ENCODE results near the gene SNX30.

The SNX30 gene

DNA sequence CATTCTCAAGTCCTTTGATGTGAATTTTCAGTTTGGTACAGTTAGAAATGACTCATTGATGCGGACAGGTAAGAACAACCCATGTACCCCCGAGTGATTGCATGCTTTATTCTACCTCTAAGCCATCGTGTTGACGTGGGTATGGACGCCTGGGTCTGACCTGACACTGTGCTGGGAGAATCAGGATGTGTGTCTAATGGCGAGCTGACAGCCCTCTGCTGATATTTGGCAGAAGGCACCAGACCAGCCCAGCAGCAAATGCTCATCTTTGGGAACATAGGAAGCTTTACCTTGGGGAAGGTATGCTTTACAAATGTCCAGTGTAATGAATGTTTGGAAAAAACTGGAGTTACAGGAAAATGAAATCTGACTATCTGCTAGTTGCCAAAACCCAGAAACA is 120.0 kb downstream of the SNX30 start:
- Histone ChIP-seq H3K27ac (ENCODE audit: low read depth, low read length) (no peak overlapping the region), H3K4me1 (ENCODE audit: control insufficient read depth, insufficient read depth, low read length) (0 out of 2 replicates have a peak, but pooled peaks cover 3% of the 10 kb centered on the region), H3K9ac (ENCODE audit: low read depth, low read length) (no peak overlapping the region), H3K9me3 (ENCODE audit: control insufficient read depth, insufficient read depth, low read length) (no peaks in the 10 kb centered on the region), H3K4me3 (ENCODE audit: low read depth, low read length) (no peak overlapping the region), H3K36me3 (ENCODE audit: control insufficient read depth, insufficient read depth, low read length) (peaks cover 14% of the 10 kb centered on the region; the same call in 1 of the 2 replicates), H3K27me3 (ENCODE audit: control insufficient read depth, insufficient read depth, low read length) (no peaks in the 10 kb centered on the region)

GRCh38 chr9:112872019-112872418 is 121.5 kb downstream of the SNX30 start:
- no peaks in the 10 kb centered on the region for H3K27me3 ChIP-seq (ENCODE audit: control insufficient read depth, insufficient read depth, low read length)
- no peak overlapping the region for H3K9ac ChIP-seq (ENCODE audit: low read depth, low read length)
- 0 out of 2 replicates have a peak, but pooled peaks cover 3% of the 10 kb centered on the region for H3K4me1 ChIP-seq (ENCODE audit: control insufficient read depth, insufficient read depth, low read length)
- no peak overlapping the region for H3K4me3 ChIP-seq (ENCODE audit: low read depth, low read length)
- H3K9me3 ChIP-seq (ENCODE audit: control insufficient read depth, insufficient read depth, low read length), result no peaks in the 10 kb centered on the region
- no peak overlapping the region for H3K27ac ChIP-seq (ENCODE audit: low read depth, low read length)
- H3K36me3 ChIP-seq (ENCODE audit: control insufficient read depth, insufficient read depth, low read length), result peaks cover 14% of the 10 kb centered on the region; the same call in 1 of the 2 replicates

- no peaks in the 10 kb centered on the region for H3K9me3 ChIP-seq (ENCODE audit: control insufficient read depth, insufficient read depth, low read length)
- H3K27ac ChIP-seq (ENCODE audit: low read depth, low read length), result no peak overlapping the region
- no peak overlapping the region for H3K4me3 ChIP-seq (ENCODE audit: low read depth, low read length)
- 0 out of 2 replicates have a peak, but pooled peaks cover 3% of the 10 kb centered on the region for H3K4me1 ChIP-seq (ENCODE audit: control insufficient read depth, insufficient read depth, low read length)
- no peak overlapping the region for H3K9ac ChIP-seq (ENCODE audit: low read depth, low read length)
- H3K27me3 ChIP-seq (ENCODE audit: control insufficient read depth, insufficient read depth, low read length), result no peaks in the 10 kb centered on the region
- peaks cover 6% of the 10 kb centered on the region; the same call in 1 of the 2 replicates for H3K36me3 ChIP-seq (ENCODE audit: control insufficient read depth, insufficient read depth, low read length)
Measured at GRCh38 chr9:112873773-112874405, 123.3 kb downstream of the SNX30 start.

GRCh38 chr9:112878752-112879151 is 128.2 kb downstream of the SNX30 start:
- Histone ChIP-seq H3K4me3 (ENCODE audit: low read depth, low read length) (no peak overlapping the region), H3K36me3 (ENCODE audit: control insufficient read depth, insufficient read depth, low read length) (no peaks in the 10 kb centered on the region), H3K9ac (ENCODE audit: low read depth, low read length) (no peak overlapping the region), H3K4me1 (ENCODE audit: control insufficient read depth, insufficient read depth, low read length) (no peaks in the 10 kb centered on the region; the same call in 1 of the 2 replicates), H3K9me3 (ENCODE audit: control insufficient read depth, insufficient read depth, low read length) (no peaks in the 10 kb centered on the region), H3K27ac (ENCODE audit: low read depth, low read length) (no peak overlapping the region), H3K27me3 (ENCODE audit: control insufficient read depth, insufficient read depth, low read length) (no peaks in the 10 kb centered on the region)

- H3K36me3 ChIP-seq (ENCODE audit: control insufficient read depth, insufficient read depth, low read length), result no peaks in the 10 kb centered on the region
- no peaks in the 10 kb centered on the region for H3K9me3 ChIP-seq (ENCODE audit: control insufficient read depth, insufficient read depth, low read length)
- H3K4me3 ChIP-seq (ENCODE audit: low read depth, low read length), result no peak overlapping the region
- H3K4me1 ChIP-seq (ENCODE audit: control insufficient read depth, insufficient read depth, low read length), result peaks cover 5% of the 10 kb centered on the region; the same call in 1 of the 2 replicates
- H3K27ac ChIP-seq (ENCODE audit: low read depth, low read length), result no peak overlapping the region
- H3K9ac ChIP-seq (ENCODE audit: low read depth, low read length), result no peak overlapping the region
- no peaks in the 10 kb centered on the region for H3K27me3 ChIP-seq (ENCODE audit: control insufficient read depth, insufficient read depth, low read length)
Measured at GRCh38 chr9:112880650-112881049, 130.1 kb downstream of the SNX30 start.

GRCh38 chr9:112881331-112881730 is 130.8 kb downstream of the SNX30 start:
- Histone ChIP-seq H3K4me1 (ENCODE audit: control insufficient read depth, insufficient read depth, low read length) (peaks cover 5% of the 10 kb centered on the region; the same call in 1 of the 2 replicates), H3K9ac (ENCODE audit: low read depth, low read length) (no peak overlapping the region), H3K27me3 (ENCODE audit: control insufficient read depth, insufficient read depth, low read length) (no peaks in the 10 kb centered on the region), H3K9me3 (ENCODE audit: control insufficient read depth, insufficient read depth, low read length) (no peaks in the 10 kb centered on the region), H3K27ac (ENCODE audit: low read depth, low read length) (no peak overlapping the region), H3K4me3 (ENCODE audit: low read depth, low read length) (no peak overlapping the region), H3K36me3 (ENCODE audit: control insufficient read depth, insufficient read depth, low read length) (no peaks in the 10 kb centered on the region)

- Histone ChIP-seq H3K9ac (ENCODE audit: low read depth, low read length) (no peak overlapping the region), H3K27me3 (ENCODE audit: control insufficient read depth, insufficient read depth, low read length) (peaks cover 2% of the 10 kb centered on the region)
Measured at GRCh38 chr9:112884101-112884500, 133.5 kb downstream of the SNX30 start.

GRCh38 chr9:112884721-112885120 is 134.2 kb downstream of the SNX30 start:
- H3K27me3 ChIP-seq (ENCODE audit: control insufficient read depth, insufficient read depth, low read length), result peaks cover 9% of the 10 kb centered on the region
- H3K27ac ChIP-seq (ENCODE audit: low read depth, low read length), result no peak overlapping the region
- H3K4me3 ChIP-seq (ENCODE audit: low read depth, low read length), result no peak overlapping the region
- peaks cover 5% of the 10 kb centered on the region; the same call in 1 of the 2 replicates for H3K4me1 ChIP-seq (ENCODE audit: control insufficient read depth, insufficient read depth, low read length)
- no peaks in the 10 kb centered on the region for H3K36me3 ChIP-seq (ENCODE audit: control insufficient read depth, insufficient read depth, low read length)
- no peak overlapping the region for H3K9ac ChIP-seq (ENCODE audit: low read depth, low read length)
- no peaks in the 10 kb centered on the region for H3K9me3 ChIP-seq (ENCODE audit: control insufficient read depth, insufficient read depth, low read length)

More at GRCh38 chr9:112884101-112884500, 133.5 kb downstream of the SNX30 start:
- Histone ChIP-seq H3K27ac (ENCODE audit: low read depth, low read length) (no peak overlapping the region), H3K4me3 (ENCODE audit: low read depth, low read length) (no peak overlapping the region), H3K9me3 (ENCODE audit: control insufficient read depth, insufficient read depth, low read length) (no peaks in the 10 kb centered on the region), H3K36me3 (ENCODE audit: control insufficient read depth, insufficient read depth, low read length) (no peaks in the 10 kb centered on the region), H3K4me1 (ENCODE audit: control insufficient read depth, insufficient read depth, low read length) (peaks cover 5% of the 10 kb centered on the region; the same call in 1 of the 2 replicates)

- Histone ChIP-seq H3K27ac (ENCODE audit: low read depth, low read length) (no peak overlapping the region), H3K27me3 (ENCODE audit: control insufficient read depth, insufficient read depth, low read length) (peaks cover 15% of the 10 kb centered on the region), H3K4me1 (ENCODE audit: control insufficient read depth, insufficient read depth, low read length) (peaks cover 5% of the 10 kb centered on the region; the same call in 1 of the 2 replicates), H3K4me3 (ENCODE audit: low read depth, low read length) (no peak overlapping the region), H3K36me3 (ENCODE audit: control insufficient read depth, insufficient read depth, low read length) (no peaks in the 10 kb centered on the region), H3K9me3 (ENCODE audit: control insufficient read depth, insufficient read depth, low read length) (no peaks in the 10 kb centered on the region), H3K9ac (ENCODE audit: low read depth, low read length) (no peak overlapping the region)
Measured at GRCh38 chr9:112885324-112885723, 134.8 kb downstream of the SNX30 start.

- Histone ChIP-seq H3K36me3 (ENCODE audit: control insufficient read depth, insufficient read depth, low read length) (no peaks in the 10 kb centered on the region), H3K27ac (ENCODE audit: low read depth, low read length) (no peak overlapping the region), H3K27me3 (ENCODE audit: control insufficient read depth, insufficient read depth, low read length) (peaks cover 25% of the 10 kb centered on the region), H3K9ac (ENCODE audit: low read depth, low read length) (no peak overlapping the region), H3K4me3 (ENCODE audit: low read depth, low read length) (no peak overlapping the region), H3K4me1 (ENCODE audit: control insufficient read depth, insufficient read depth, low read length) (peaks cover 5% of the 10 kb centered on the region; the same call in 1 of the 2 replicates), H3K9me3 (ENCODE audit: control insufficient read depth, insufficient read depth, low read length) (no peaks in the 10 kb centered on the region)
Measured at GRCh38 chr9:112886351-112886750, 135.8 kb downstream of the SNX30 start.

DNA sequence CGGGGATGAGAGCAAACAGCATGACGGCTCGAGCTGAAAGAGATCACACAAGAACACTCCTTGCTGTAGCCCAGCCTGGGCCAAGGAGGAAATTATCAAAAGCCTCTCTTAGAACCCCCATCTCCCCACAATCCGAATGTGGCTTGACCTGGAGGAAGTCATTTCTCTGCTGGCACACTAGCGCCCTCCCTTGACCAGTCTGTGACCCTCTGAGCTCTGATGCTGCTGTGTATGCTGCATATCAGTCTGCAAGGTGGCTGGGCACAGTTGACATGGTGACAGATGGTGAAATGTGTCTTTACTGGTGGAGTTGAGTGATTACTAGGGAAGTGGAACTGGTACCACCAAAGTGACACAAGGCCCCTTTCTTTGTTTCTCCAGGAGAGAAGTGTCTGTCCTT is 136.8 kb downstream of the SNX30 start:
- Histone ChIP-seq H3K27ac (ENCODE audit: low read depth, low read length) (no peak overlapping the region), H3K27me3 (ENCODE audit: control insufficient read depth, insufficient read depth, low read length) (peaks cover 34% of the 10 kb centered on the region), H3K4me1 (ENCODE audit: control insufficient read depth, insufficient read depth, low read length) (peaks cover 5% of the 10 kb centered on the region; the same call in 1 of the 2 replicates), H3K9me3 (ENCODE audit: control insufficient read depth, insufficient read depth, low read length) (no peaks in the 10 kb centered on the region), H3K4me3 (ENCODE audit: low read depth, low read length) (no peak overlapping the region), H3K9ac (ENCODE audit: low read depth, low read length) (no peak overlapping the region), H3K36me3 (ENCODE audit: control insufficient read depth, insufficient read depth, low read length) (no peaks in the 10 kb centered on the region)
